ENCODE measurements around the gene GRIP2.

The GRIP2 gene

GRCh38 chr3:14540821-14541385, 761 bp upstream of the GRIP2 start:
- Histone ChIP-seq H3K4me3 (ENCODE audit: low read depth, low read length) (no peak overlapping the region), H3K9me3 (ENCODE audit: control insufficient read depth, insufficient read depth, low read depth, low read length) (no peaks in the 10 kb centered on the region), H3K36me3 (ENCODE audit: control insufficient read depth in 2 of 2, insufficient read depth in 1 of 2, low read length in 2 of 2) (no peaks in the 10 kb centered on the region), H3K27ac (ENCODE audit: extremely low read depth, low read depth, low read length) (no peak overlapping the region), H3K4me1 (ENCODE audit: control insufficient read depth, insufficient read depth, low read length) (no peaks in the 10 kb centered on the region)
- ChIA-PET CTCF (no interaction called here), POLR2A (no interaction called here)
- no peak for TF ChIP-seq ZFP41 (tag by site-specific recombination; IDR thresholded peaks at IDR 0.05; ENCODE audit: borderline replicate concordance)
- no peak for TF ChIP-seq ZNF112 (tag by site-specific recombination; IDR thresholded peaks at IDR 0.05)
- TF ChIP-seq ZNF19 (tag by site-specific recombination; IDR thresholded peaks at IDR 0.05; ENCODE audit: low read depth): no peak
- TF ChIP-seq OVOL3 (tag by site-specific recombination; IDR thresholded peaks at IDR 0.05): no peak
- no peak for TF ChIP-seq ZBTB1 (tag by site-specific recombination; IDR thresholded peaks at IDR 0.05)
- no peak for TF ChIP-seq PRDM4 (tag by site-specific recombination; IDR thresholded peaks at IDR 0.05)
- no peak for TF ChIP-seq ZNF280D (tag by site-specific recombination; IDR thresholded peaks at IDR 0.05)

GRCh38 chr3:14539384-14539741, 779 bp downstream of the GRIP2 start:
- ChIA-PET CTCF (interaction anchor here (1.8 to 2.3 kb wide), 2 partner anchors 9 to 10 kb away, joined by 4 to 11 read pairs; no protein-coding TSS in a partner anchor), POLR2A (no interaction called here)
- Histone ChIP-seq H3K27ac (ENCODE audit: extremely low read depth, low read depth, low read length) (no peak overlapping the region), H3K36me3 (ENCODE audit: control insufficient read depth in 2 of 2, insufficient read depth in 1 of 2, low read length in 2 of 2) (no peaks in the 10 kb centered on the region), H3K4me3 (ENCODE audit: low read depth, low read length) (no peak overlapping the region), H3K9me3 (ENCODE audit: control insufficient read depth, insufficient read depth, low read depth, low read length) (no peaks in the 10 kb centered on the region), H3K4me1 (ENCODE audit: control insufficient read depth, insufficient read depth, low read length) (no peaks in the 10 kb centered on the region)
- TF ChIP-seq EGR2 (tag by site-specific recombination; IDR thresholded peaks at IDR 0.05; ENCODE audit: low read depth) (no peak), HOXD13 (CRISPR knock-in tag; IDR thresholded peaks at IDR 0.05; ENCODE audit: borderline replicate concordance) (no peak), ZNF16 (tag by site-specific recombination; IDR thresholded peaks at IDR 0.05; ENCODE audit: low read depth) (no peak), ZNF114 (tag by site-specific recombination; IDR thresholded peaks at IDR 0.05) (no peak), ZNF214 (tag by site-specific recombination; IDR thresholded peaks at IDR 0.05; ENCODE audit: borderline replicate concordance) (no peak), ZFP69B (tag by site-specific recombination; IDR thresholded peaks at IDR 0.05) (no peak), GLI2 (tag by site-specific recombination; IDR thresholded peaks at IDR 0.05; ENCODE audit: borderline replicate concordance, low read depth) (no peak), CTCF (tag by site-specific recombination; IDR thresholded peaks at IDR 0.05) (no peak), GFI1B (tag by site-specific recombination; IDR thresholded peaks at IDR 0.05) (no peak), ZNF155 (tag by site-specific recombination; IDR thresholded peaks at IDR 0.05) (no peak), ZNF692 (tag by site-specific recombination; IDR thresholded peaks at IDR 0.05) (no peak), ZSCAN5A (tag by site-specific recombination; IDR thresholded peaks at IDR 0.05) (no peak), ZBTB44 (tag by site-specific recombination; IDR thresholded peaks at IDR 0.05) (no peak), ZNF324 (tag by site-specific recombination; IDR thresholded peaks at IDR 0.05) (no peak), ZNF488 (tag by site-specific recombination; IDR thresholded peaks at IDR 0.05) (no peak), BCL11A (tag by site-specific recombination; IDR thresholded peaks at IDR 0.05; ENCODE audit: low read depth) (no peak)
